B cell (primary cell): ENCODE data around the gene NODAL. TPM values are rescaled to one million over a fixed set of nuclear protein-coding genes. Genes with fewer than 3 reads are reported as not detected.

Experiments used
- ATAC-seq: fragments of 200-7000 bp; cut with Tn5 transposase; one replicate; pipeline ENCODE4 v1.10.0; 2021; ENCODE audit warnings: low read depth, mild to moderate bottlenecking, moderate number of reproducible peaks, moderate library complexity
- CTCF ChIA-PET: fragments of 350-600 bp; sonication (Branson Sonifier 250); formaldehyde crosslinking; loops from one replicate; lab custom pipeline; 2021; ENCODE audit warnings: antibody characterized with exemption, inconsistent platforms; lab: Charles Lee
- POLR2A ChIA-PET: fragments of 350-600 bp; sonication (Branson Sonifier 250); formaldehyde crosslinking; loops from one replicate; lab custom pipeline; 2021; ENCODE audit warnings: antibody characterized with exemption; lab: Charles Lee
- DNase-seq: peaks from one replicate; pipeline ENCODE4 v3.0.0; 2013
- H2AFZ ChIP-seq: 2 replicates; pipeline ENCODE4 v1.6.1; 2012; ENCODE audit warnings: mild to moderate bottlenecking, low read depth, low read length; ENCODE audit not compliant: insufficient read depth, poor library complexity, severe bottlenecking
- H3K27ac ChIP-seq, 2 donors: 1 replicate in 1 of 2; 2 replicates in 1 of 2; pipeline ENCODE4 v1.5.1; 2012 to 2013; ENCODE audit warnings: low read length in 2 of 2, mild to moderate bottlenecking in 2 of 2, moderate library complexity in 1 of 2
- H3K27me3 ChIP-seq, 4 experiments: fragments of 200-600 bp in 1 of 4; sonication (generic) in 1 of 4; replicated peaks in 1 of 4; 1 replicate in 2 of 4; 2 replicates in 2 of 4; pipeline versions ENCODE4 v1.6.1 to v1.7.0; 2013 to 2016; ENCODE audit warnings: low read length in 3 of 4, mild to moderate bottlenecking in 2 of 4, mixed read lengths in 1 of 4, moderate library complexity in 1 of 4; ENCODE audit not compliant: insufficient read depth in 4 of 4, control insufficient read depth in 3 of 4; ENCODE audit errors: control extremely low read depth in 1 of 4
- H3K36me3 ChIP-seq, 2 experiments: replicated peaks in 1 of 2; 1 replicate in 1 of 2; 2 replicates in 1 of 2; pipeline versions ENCODE4 v1.6.1 to v1.7.1; 2013; ENCODE audit warnings: low read length in 1 of 2; ENCODE audit not compliant: insufficient read depth in 2 of 2, control insufficient read depth in 1 of 2; ENCODE audit errors: control extremely low read depth in 1 of 2, extremely low read depth in 1 of 2
- H3K4me1 ChIP-seq, 2 donors: fragments of 200-600 bp in 1 of 2; sonication (generic) in 1 of 2; 1 replicate in 1 of 2; 2 replicates in 1 of 2; pipeline versions ENCODE4 v1.5.1 to v1.6.1; 2013 to 2017; ENCODE audit warnings: low read length in 2 of 2; ENCODE audit not compliant: control insufficient read depth in 2 of 2, insufficient read depth in 2 of 2
- H3K4me2 ChIP-seq: replicated peaks from 2 replicates; pipeline ENCODE3; 2012; ENCODE audit warnings: mild to moderate bottlenecking, low read depth, low read length; ENCODE audit not compliant: poor library complexity, severe bottlenecking
- H3K4me3 ChIP-seq, 5 experiments: fragments of 200-600 bp in 1 of 5; sonication (generic) in 1 of 5; 1 replicate in 3 of 5; 2 replicates in 2 of 5; pipeline versions ENCODE4 v1.5.1 to v1.7.0; 2011 to 2016; ENCODE audit warnings: low read length in 4 of 5, mild to moderate bottlenecking in 4 of 5, low read depth in 2 of 5, control low read depth in 1 of 5, moderate library complexity in 1 of 5; ENCODE audit not compliant: insufficient read depth in 1 of 5; ENCODE audit errors: control extremely low read depth in 1 of 5, extremely low read depth in 1 of 5
- H3K79me2 ChIP-seq: fragments of 200-600 bp; sonication (generic); one replicate; pipeline ENCODE4 v1.6.0; 2016; ENCODE audit warnings: low read length; ENCODE audit not compliant: control insufficient read depth, insufficient read depth
- H3K9ac ChIP-seq: fragments of 200-600 bp; sonication (generic); 2 replicates; pipeline ENCODE4 v1.6.1; 2017; ENCODE audit warnings: mild to moderate bottlenecking, low read length, moderate library complexity
- H3K9me3 ChIP-seq, 3 donors: one replicate each; pipeline versions ENCODE4 v1.6.1 to v1.7.1; 2013; ENCODE audit warnings: low read length in 2 of 3; ENCODE audit not compliant: control insufficient read depth in 2 of 3, insufficient read depth in 1 of 3; ENCODE audit errors: control extremely low read depth in 1 of 3
- H4K20me1 ChIP-seq: 2 replicates; pipeline ENCODE4 v1.6.0; 2012; ENCODE audit warnings: mild to moderate bottlenecking, low read length; ENCODE audit not compliant: insufficient read depth, control insufficient read depth, poor library complexity, severe bottlenecking
- H3K27ac Mint-ChIP-seq: one replicate; pipeline ENCODE4 v1.8.0; 2021; ENCODE audit warnings: mixed read lengths
- H3K27me3 Mint-ChIP-seq: one replicate; pipeline ENCODE4 v1.8.0; 2021; ENCODE audit warnings: mixed read lengths
- H3K4me1 Mint-ChIP-seq: one replicate; pipeline ENCODE4 v1.8.0; 2021; ENCODE audit warnings: mixed read lengths
- H3K4me3 Mint-ChIP-seq: one replicate; pipeline ENCODE4 v1.8.0; 2021; ENCODE audit warnings: mixed read lengths
- H3K9me3 Mint-ChIP-seq: one replicate; pipeline ENCODE4 v1.8.0; 2022; ENCODE audit warnings: mixed read lengths; ENCODE audit not compliant: insufficient read depth
- CTCF ChIP-seq: fragments of 200-600 bp; IDR thresholded peaks from one replicate; pipeline ENCODE4 v1.8.0; 2022; ENCODE audit warnings: antibody characterized with exemption, mild to moderate bottlenecking
- EZH2 ChIP-seq: IDR thresholded peaks from 2 replicates; pipeline ENCODE4 v1.6.1; 2012; ENCODE audit warnings: borderline replicate concordance, low read depth, mild to moderate bottlenecking, moderate library complexity, low read length; ENCODE audit not compliant: insufficient read depth, poor library complexity, severe bottlenecking
- WGBS: methylation state at CpG from one replicate; pipeline ENCODE4 v1.1.5; 2013; ENCODE audit warnings: missing lambda C conversion rate; ENCODE audit not compliant: insufficient coverage; 5-methylcytosine and 5-hydroxymethylcytosine counted together
- intact Hi-C: fragments of 100-400 bp; cut with micrococcal nuclease; formaldehyde crosslinking; loops from one replicate; pipeline ENCODE4 v1.10.0; 2022
- polyA plus RNA-seq: library from polyadenylated mRNA; depleted of rRNA; stranded (reverse); fragments of >200 nt; gene quantifications from 2 replicates; pipeline ENCODE4 v1.2.3, GENCODE V29; 2012
- total RNA-seq, 2 donors: library from RNA; stranded (reverse); fragments of 120-200 nt in 1 of 2; gene quantifications; 1 replicate in 1 of 2; 2 replicates in 1 of 2; pipeline versions ENCODE4 v1.2.3 to v1.2.4, GENCODE V29; 2013 to 2022

The NODAL gene
- total and polyA plus RNA-seq, 2 donors (not counting 1 experiment from before 2014, with no cell fraction given): 0.06 TPM; not detected in 1

DNA sequence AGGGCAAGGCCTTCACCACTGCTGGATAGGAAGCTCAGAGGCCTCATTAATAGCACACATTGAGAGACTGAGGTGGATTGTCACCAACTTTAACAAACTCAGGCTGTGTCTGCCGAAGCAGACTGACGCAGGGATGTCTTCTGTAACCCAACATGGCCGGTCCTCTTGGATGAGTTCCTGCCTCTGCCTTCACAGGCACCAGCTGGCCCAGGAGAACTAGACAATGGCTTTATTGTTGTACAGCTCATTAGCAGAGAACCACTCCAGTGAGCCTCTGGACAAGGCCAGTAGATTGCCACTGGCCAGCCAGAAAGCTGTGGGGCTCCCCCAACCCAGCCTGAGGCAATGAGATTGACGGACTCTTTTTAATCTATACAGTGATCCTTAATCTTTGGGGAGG, 9.4 kb downstream of the NODAL start:
- Mint-ChIP-seq H3K27ac (no peak overlapping the region), H3K4me3 (peak overlapping the region; percentile 68), H3K9me3 (no peaks in the 10 kb centered on the region), H3K27me3 (no peaks in the 10 kb centered on the region), H3K4me1 (peaks cover 16% of the 10 kb centered on the region)
- Histone ChIP-seq H3K4me1 (peaks cover 5 to 9% of the 10 kb centered on the region in 2 donors), H3K4me3 (no peak overlapping the region), H3K79me2 (no peaks in the 10 kb centered on the region), H4K20me1 (no peaks in the 10 kb centered on the region), H3K36me3 (peaks cover 0 to 12% of the 10 kb centered on the region in 2 experiments), H3K27me3 (no peaks in the 10 kb centered on the region), H2AFZ (no peak overlapping the region), H3K9me3 (no peaks in the 10 kb centered on the region), H3K27ac (no peak overlapping the region), H3K4me2 (no peak overlapping the region), H3K9ac (no peak overlapping the region)
- ChIA-PET CTCF (interaction anchor here (1.0 to 1.2 kb wide), 2 partner anchors 211 to 327 kb away, joined by 3 read pairs; no protein-coding TSS in a partner anchor), POLR2A (interaction anchor here (0.6 kb wide), 1 partner anchor 68 kb away, joined by 6 read pairs; no protein-coding TSS in a partner anchor)
- intact Hi-C loops: no loop called here
- no peak for DNase-seq
- TF ChIP-seq EZH2: no peak
- no peak for TF ChIP-seq CTCF
- ATAC-seq: no peak
- 98% methylated on average over 4 of the region's 4 CpGs for WGBS

DNA sequence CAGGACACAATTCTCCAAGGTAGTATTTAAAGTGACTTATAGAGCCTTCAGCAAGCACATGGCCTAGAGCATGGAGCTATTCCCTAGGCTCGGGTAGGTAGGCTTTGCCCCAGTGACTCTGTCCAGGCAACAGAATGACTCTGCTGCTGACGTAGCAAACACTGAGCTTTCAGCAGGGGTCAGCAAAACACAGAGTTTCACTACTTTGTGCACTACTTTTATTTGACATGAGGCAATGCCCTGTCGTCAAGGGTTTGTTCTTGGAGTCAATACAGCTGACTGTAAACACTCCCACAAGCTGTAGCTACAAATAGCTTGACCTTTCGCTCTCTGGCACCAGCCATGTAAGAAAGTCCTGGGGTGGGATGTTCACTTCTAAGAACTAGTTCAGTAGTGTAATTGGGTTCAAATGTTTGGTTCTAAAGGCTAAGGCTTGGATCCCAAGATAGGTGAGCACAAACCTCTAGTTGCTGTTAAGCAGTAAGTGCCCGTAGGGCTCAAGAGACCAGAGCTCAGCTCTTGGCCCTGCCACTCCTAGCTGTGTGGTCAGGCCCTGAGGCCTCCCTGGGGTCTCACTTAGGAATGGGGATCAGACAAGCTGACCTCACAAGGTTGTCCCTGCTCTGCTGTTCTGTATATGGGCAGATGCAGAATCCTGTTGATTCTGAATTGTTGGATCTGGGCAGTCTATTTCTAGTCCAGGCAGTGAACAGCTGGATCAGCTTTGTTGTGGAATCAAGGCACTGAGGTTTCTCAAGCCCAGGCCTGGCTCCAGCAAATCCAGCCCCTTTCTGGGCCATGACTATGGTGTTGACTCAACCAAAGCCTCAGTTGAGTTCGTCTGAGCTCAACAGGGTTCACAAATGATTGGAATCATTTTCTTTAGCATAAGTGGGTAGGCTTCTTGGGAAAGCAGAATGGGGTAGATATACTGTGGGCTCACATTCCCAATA, 10.7 kb downstream of the NODAL start:
- no peak overlapping the region for H3K27ac Mint-ChIP-seq
- no peak overlapping the region for H3K9ac ChIP-seq
- POLR2A ChIA-PET: no interaction called here
- H3K36me3 ChIP-seq: peaks cover under 1 to 21% of the 10 kb centered on the region in 2 experiments
- 88% methylated on average over 5 of the region's 6 CpGs for WGBS
- H3K27ac ChIP-seq: no peak overlapping the region
- H3K9me3 ChIP-seq: no peaks in the 10 kb centered on the region
- H2AFZ ChIP-seq: no peak overlapping the region
- no peaks in the 10 kb centered on the region for H3K79me2 ChIP-seq
- H3K4me3 ChIP-seq: no peak overlapping the region
- H3K27me3 Mint-ChIP-seq: no peaks in the 10 kb centered on the region
- peaks cover 16% of the 10 kb centered on the region for H3K4me1 Mint-ChIP-seq
- TF ChIP-seq EZH2 (no peak), CTCF (no peak)
- no peaks in the 10 kb centered on the region for H4K20me1 ChIP-seq
- H3K27me3 ChIP-seq: no peaks in the 10 kb centered on the region
- intact Hi-C loops: no loop called here
- no peak overlapping the region for H3K4me2 ChIP-seq
- H3K9me3 Mint-ChIP-seq: no peaks in the 10 kb centered on the region
- ATAC-seq (no peak), DNase-seq (no peak)
- peaks cover 5 to 9% of the 10 kb centered on the region in 2 donors for H3K4me1 ChIP-seq
- H3K4me3 Mint-ChIP-seq: no peak overlapping the region
- CTCF ChIA-PET: interaction anchor here (1.0 to 1.9 kb wide), 3 partner anchors 31 to 328 kb away, joined by 3 to 8 read pairs (median 3); no protein-coding TSS in a partner anchor
